Neutrophil (primary cell): ENCODE data around the gene HDAC7.

Experiments
- H3K27ac ChIP-seq: fragments of 200-600 bp; sonication (generic); 2 replicates; pipeline ENCODE4 v1.5.1; 2016; ENCODE audit warnings: mild to moderate bottlenecking, moderate library complexity
- H3K27me3 ChIP-seq: fragments of 200-600 bp; sonication (generic); 2 replicates; pipeline ENCODE4 v1.6.0; 2016; ENCODE audit warnings: mild to moderate bottlenecking
- H3K36me3 ChIP-seq: fragments of 200-600 bp; sonication (generic); 2 replicates; pipeline ENCODE4 v1.5.1; 2017
- H3K4me1 ChIP-seq, 2 experiments: fragments of 200-600 bp in 1 of 2; sonication (generic) in 1 of 2; 1 replicate in 1 of 2; 2 replicates in 1 of 2; pipeline versions ENCODE4 v1.5.1 to v1.6.1; 2013 to 2016; ENCODE audit warnings: low read depth in 1 of 2, low read length in 1 of 2, mild to moderate bottlenecking in 1 of 2, moderate library complexity in 1 of 2; ENCODE audit not compliant: control insufficient read depth in 1 of 2, insufficient read depth in 1 of 2
- H3K4me3 ChIP-seq, 2 experiments: fragments of 200-600 bp in 1 of 2; sonication (generic) in 1 of 2; 1 replicate in 1 of 2; 2 replicates in 1 of 2; pipeline ENCODE4 v1.5.1; 2013 to 2016; ENCODE audit warnings: low read depth in 1 of 2, low read length in 1 of 2, mild to moderate bottlenecking in 1 of 2, moderate library complexity in 1 of 2
- H3K9me3 ChIP-seq: fragments of 200-600 bp; sonication (generic); 2 replicates; pipeline ENCODE4 v1.5.1; 2016
- CTCF ChIP-seq: fragments of 200-600 bp; sonication (generic); IDR thresholded peaks from 2 replicates; pipeline ENCODE4 v1.5.1; 2016; ENCODE audit warnings: antibody characterized with exemption

Gene HDAC7

GRCh38 chr12:47748507-47748828, 71.2 kb downstream of the HDAC7 start:
- Histone ChIP-seq H3K36me3 (peaks cover 9% of the 10 kb centered on the region), H3K4me1 (peaks cover 5 to 7% of the 10 kb centered on the region in 2 experiments), H3K27ac (no peak overlapping the region), H3K9me3 (no peaks in the 10 kb centered on the region), H3K27me3 (no peaks in the 10 kb centered on the region), H3K4me3 (no peak overlapping the region)
- TF ChIP-seq CTCF, result no peak

- Histone ChIP-seq H3K9me3 (no peaks in the 10 kb centered on the region), H3K27me3 (no peaks in the 10 kb centered on the region), H3K27ac (no peak overlapping the region), H3K4me3 (no peak overlapping the region), H3K4me1 (peaks cover 0 to 1% of the 10 kb centered on the region in 2 experiments), H3K36me3 (peaks cover 9% of the 10 kb centered on the region)
- no peak for TF ChIP-seq CTCF
Measured at GRCh38 chr12:47747596-47748506, 71.9 kb downstream of the HDAC7 start.

GRCh38 chr12:47747126-47747525, 72.6 kb downstream of the HDAC7 start:
- peaks cover 9% of the 10 kb centered on the region for H3K36me3 ChIP-seq
- H3K27me3 ChIP-seq, result no peaks in the 10 kb centered on the region
- TF ChIP-seq CTCF, result no peak
- no peaks in the 10 kb centered on the region for H3K9me3 ChIP-seq
- H3K4me1 ChIP-seq, result no peaks in the 10 kb centered on the region
- H3K27ac ChIP-seq, result no peak overlapping the region
- H3K4me3 ChIP-seq, result no peak overlapping the region

GRCh38 chr12:47746523-47746922, 73.2 kb downstream of the HDAC7 start:
- Histone ChIP-seq H3K9me3 (no peaks in the 10 kb centered on the region), H3K4me3 (no peak overlapping the region), H3K27me3 (no peaks in the 10 kb centered on the region), H3K36me3 (peaks cover 9% of the 10 kb centered on the region), H3K27ac (no peak overlapping the region), H3K4me1 (no peaks in the 10 kb centered on the region)
- TF ChIP-seq CTCF, result no peak

GRCh38 chr12:47746073-47746472, 73.6 kb downstream of the HDAC7 start:
- no peaks in the 10 kb centered on the region for H3K9me3 ChIP-seq
- H3K27ac ChIP-seq, result no peak overlapping the region
- TF ChIP-seq CTCF, result no peak
- H3K4me1 ChIP-seq, result no peaks in the 10 kb centered on the region
- no peak overlapping the region for H3K4me3 ChIP-seq
- no peaks in the 10 kb centered on the region for H3K27me3 ChIP-seq
- H3K36me3 ChIP-seq, result peaks cover 9% of the 10 kb centered on the region
